HCT116 (cell line): Measurements from ENCODE around the gene LRFN4. TPM values are rescaled to one million over a fixed set of nuclear protein-coding genes. Genes with fewer than 3 reads are reported as not detected.

ENCODE experiments used
- ATAC-seq: fragments of 200-7000 bp; cut with Tn5 transposase; 2 replicates; pipeline ENCODE4 v1.9.1; 2020; ENCODE audit warnings: mild to moderate bottlenecking, moderate library complexity
- BruUV-seq: library from RNA; stranded (reverse); fragments of 400-500 nt; replicated peaks from 2 replicates; lab custom pipeline; 2021; lab: Mats Ljungman, UMichigan
- CTCF ChIA-PET: fragments of 300-600 bp; sonication (Branson Sonifier 250); formaldehyde crosslinking; loops from one replicate; lab custom pipeline; 2021; ENCODE audit warnings: antibody characterized with exemption; lab: Charles Lee
- POLR2A ChIA-PET: fragments of 300-600, 350-600 bp; sonication (Branson Sonifier 250); formaldehyde crosslinking; loops from one replicate; lab custom pipeline; 2021; ENCODE audit warnings: antibody characterized with exemption; lab: Charles Lee
- RAD21 ChIA-PET, 2 experiments: fragments of 300-600 bp; sonication (Branson Sonifier 250); formaldehyde crosslinking; loops; one replicate each; lab custom pipeline; 2023; ENCODE audit warnings: low total read pairs in 2 of 2; ENCODE audit not compliant: uncharacterized antibody in 2 of 2, unreplicated experiment in 2 of 2, low non-redundant PET in 1 of 2; lab: Charles Lee
- DNase-seq: peaks from one replicate; pipeline ENCODE4 v3.0.0-alpha.2; 2010; ENCODE audit warnings: low read depth, low spot score
- H2AFZ ChIP-seq: fragments of 200-600 bp; shearing (Covaris generic), sonication (generic); 2 replicates; pipeline ENCODE4 v1.6.1; 2017; ENCODE audit warnings: low read depth, mixed run types, mixed read lengths, antibody characterized with exemption, low read length; ENCODE audit not compliant: poor library complexity, severe bottlenecking
- H3K27ac ChIP-seq: 2 replicates; pipeline ENCODE4 v1.5.1; 2012; ENCODE audit warnings: low read depth, low read length
- H3K27me3 ChIP-seq: fragments of 200-600 bp; sonication (generic); 2 replicates; pipeline ENCODE4 v1.6.1; 2016; ENCODE audit warnings: mixed run types, low read length, mixed read lengths; ENCODE audit not compliant: insufficient read depth
- H3K36me3 ChIP-seq, 2 experiments: fragments of 200-500 bp in 1 of 2; fragments of 200-600 bp in 1 of 2; sonication (Bioruptor generic) in 1 of 2; sonication (generic) in 1 of 2; 2 replicates each; pipeline versions ENCODE4 v1.5.1 to v1.6.1; 2014 to 2016; ENCODE audit warnings: low read length in 2 of 2, inconsistent platforms in 1 of 2, mixed read lengths in 1 of 2, mixed run types in 1 of 2; ENCODE audit not compliant: insufficient read depth in 2 of 2, control insufficient read depth in 1 of 2
- H3K4me1 ChIP-seq, 2 experiments: fragments of 200-600 bp in 1 of 2; sonication (generic) in 1 of 2; 2 replicates each; pipeline versions ENCODE4 v1.5.1 to v1.6.1; 2012 to 2017; ENCODE audit warnings: low read length in 2 of 2, inconsistent platforms in 1 of 2, mild to moderate bottlenecking in 1 of 2, mixed read lengths in 1 of 2, mixed run types in 1 of 2, moderate library complexity in 1 of 2; ENCODE audit not compliant: insufficient read depth in 2 of 2, control insufficient read depth in 1 of 2
- H3K4me2 ChIP-seq: fragments of 200-600 bp; sonication (generic); 2 replicates; pipeline ENCODE4 v1.6.1; 2017; ENCODE audit warnings: mixed run types, low read length, mixed read lengths
- H3K4me3 ChIP-seq, 2 experiments: fragments of 200-600 bp in 1 of 2; sonication (generic) in 1 of 2; replicated peaks in 1 of 2; 2 replicates each; pipeline ENCODE4 v1.5.1; 2011 to 2016; ENCODE audit warnings: low read length in 2 of 2, control low read depth in 1 of 2, low read depth in 1 of 2, mild to moderate bottlenecking in 1 of 2, mixed read lengths in 1 of 2, mixed run types in 1 of 2
- H3K79me2 ChIP-seq: fragments of 200-600 bp; sonication (generic); 2 replicates; pipeline ENCODE4 v1.6.1; 2017; ENCODE audit warnings: mild to moderate bottlenecking, mixed run types, low read length, moderate library complexity, mixed read lengths; ENCODE audit not compliant: insufficient read depth
- H3K9ac ChIP-seq: fragments of 200-600 bp; sonication (generic); 2 replicates; pipeline ENCODE4 v1.6.1; 2016; ENCODE audit warnings: low read length, mixed read lengths
- H3K9me2 ChIP-seq: fragments of 200-600 bp; sonication (generic), shearing (Covaris generic); 2 replicates; pipeline ENCODE4 v1.6.1; 2017; ENCODE audit warnings: mixed run types, mild to moderate bottlenecking, moderate library complexity; ENCODE audit not compliant: insufficient read depth
- H3K9me3 ChIP-seq, 2 experiments: fragments of 200-500 bp in 1 of 2; fragments of 200-600 bp in 1 of 2; sonication (Bioruptor generic) in 1 of 2; sonication (generic) in 1 of 2; 2 replicates each; pipeline ENCODE4 v1.6.1; 2014 to 2017; ENCODE audit warnings: low read length in 2 of 2, mixed read lengths in 2 of 2, inconsistent platforms in 1 of 2, low read depth in 1 of 2, mild to moderate bottlenecking in 1 of 2, mixed run types in 1 of 2, moderate library complexity in 1 of 2; ENCODE audit not compliant: control insufficient read depth in 1 of 2, insufficient read depth in 1 of 2
- H4K20me1 ChIP-seq: fragments of 200-600 bp; sonication (generic), shearing (Covaris generic); 2 replicates; pipeline ENCODE4 v1.6.1; 2017; ENCODE audit warnings: mixed run types, mild to moderate bottlenecking, moderate library complexity; ENCODE audit not compliant: insufficient read depth
- CBX3 ChIP-seq: IDR thresholded peaks from 2 replicates; pipeline ENCODE4 v1.6.1; 2012; ENCODE audit warnings: low read depth
- CTCF ChIP-seq, 3 experiments: fragments of 200-600 bp in 1 of 3; sonication (generic) in 1 of 3; IDR thresholded peaks in 2 of 3; conservative IDR thresholded peaks in 1 of 3; 2 replicates each; pipeline ENCODE4 v1.5.1; 2012 to 2017; ENCODE audit warnings: low read depth in 2 of 3, low read length in 2 of 3, antibody characterized with exemption in 1 of 3, borderline replicate concordance in 1 of 3, control low read depth in 1 of 3, mild to moderate bottlenecking in 1 of 3, mixed read lengths in 1 of 3, mixed run types in 1 of 3, moderate library complexity in 1 of 3; ENCODE audit not compliant: insufficient read depth in 1 of 3
- EZH2 ChIP-seq: fragments of 200-600 bp; sonication (generic); IDR thresholded peaks from 2 replicates; pipeline ENCODE4 v1.6.1; 2017; ENCODE audit warnings: antibody characterized with exemption, mixed run types
- JUND ChIP-seq: IDR thresholded peaks from 2 replicates; pipeline ENCODE4 v1.6.1; 2012
- MAX ChIP-seq: IDR thresholded peaks from 2 replicates; pipeline ENCODE4 v1.6.1; 2012
- POLR2A ChIP-seq: IDR thresholded peaks from 2 replicates; pipeline ENCODE4 v1.7.0; 2011; ENCODE audit warnings: borderline replicate concordance; ENCODE audit not compliant: insufficient read depth, insufficient read length; ENCODE audit errors: extremely low read depth
- RAD21 ChIP-seq: IDR thresholded peaks from 2 replicates; pipeline ENCODE4 v1.6.1; 2012; ENCODE audit warnings: low read depth, mild to moderate bottlenecking
- REST ChIP-seq: IDR thresholded peaks from 2 replicates; pipeline ENCODE4 v1.6.1; 2012; ENCODE audit warnings: low read depth
- SRF ChIP-seq: IDR thresholded peaks from 2 replicates; pipeline ENCODE4 v1.6.1; 2012; ENCODE audit warnings: low read depth
- TCF7L2 ChIP-seq: IDR thresholded peaks from 2 replicates; pipeline ENCODE4 v1.7.0; 2011; ENCODE audit warnings: borderline replicate concordance, inconsistent platforms; ENCODE audit not compliant: insufficient read depth, insufficient read length; ENCODE audit errors: extremely low read depth
- ZNF274 ChIP-seq: fragments of 200-500 bp; sonication (Bioruptor generic); IDR thresholded peaks from 2 replicates; pipeline ENCODE4 v1.6.1; 2014; ENCODE audit warnings: mild to moderate bottlenecking, low read depth, low read length, inconsistent platforms
- intact Hi-C: fragments of 100-400 bp; cut with micrococcal nuclease; formaldehyde crosslinking; loops from 2 replicates; pipeline ENCODE4 v1.10.0; 2022
- total RNA-seq: library from RNA; stranded (reverse); gene quantifications from one replicate; pipeline ENCODE4 v1.2.1, GENCODE V29; 2021; ENCODE audit not compliant: unreplicated experiment

Gene LRFN4
- total RNA-seq, 1 experiment from 2014 or later, result 55.4 TPM

- no peak for TF ChIP-seq TCF7L2
- TF ChIP-seq, all 23 proteins: peak for 7
These were observed 47.2 kb downstream of the LRFN4 start (continued) for GRCh38 chr11:66904055-66904454.

- peak overlapping the region; percentile 80 for H3K4me2 ChIP-seq
- H4K20me1 ChIP-seq, result no peaks in the 10 kb centered on the region
- no TSS peak for BruUV-seq
- TF ChIP-seq CBX3 (peak; percentile 23; the same call in 1 of the 2 replicates), JUND (no peak)
- no peaks in the 10 kb centered on the region for H3K9me3 ChIP-seq
- peak overlapping the region; percentile 48; the same call in 1 of the 2 replicates for H3K9ac ChIP-seq
- ChIA-PET RAD21 (no interaction called here), POLR2A (interaction anchor here (1.2 kb wide), 1 partner anchor 19 kb away, joined by 3 read pairs; no protein-coding TSS in a partner anchor), CTCF (no interaction called here)
- no peaks in the 10 kb centered on the region for H3K9me2 ChIP-seq
- H3K27me3 ChIP-seq, result no peaks in the 10 kb centered on the region
- H3K79me2 ChIP-seq, result no peaks in the 10 kb centered on the region
- H2AFZ ChIP-seq, result no peak overlapping the region
- no peaks in the 10 kb centered on the region for H3K36me3 ChIP-seq
- DNase-seq (no peak), ATAC-seq (0 out of 2 replicates have a peak, but pooled peaks have one; percentile 13)
- intact Hi-C loops, result no loop called here
- H3K27ac ChIP-seq, result peak overlapping the region; percentile 53
- H3K4me1 ChIP-seq, result peaks cover 38 to 63% of the 10 kb centered on the region in 2 experiments
- H3K4me3 ChIP-seq, result peak overlapping the region in 1 of 2 experiments; percentile 42; a peak in 2 of 4 replicates
These were observed 47.7 kb downstream of the LRFN4 start for GRCh38 chr11:66904561-66904960.

- H3K4me1 ChIP-seq, result peaks cover 38 to 63% of the 10 kb centered on the region in 2 experiments
- peak overlapping the region; percentile 53 for H3K27ac ChIP-seq
- H3K4me2 ChIP-seq, result peak overlapping the region; percentile 80
- peak overlapping the region; percentile 48 for H3K9ac ChIP-seq
- H3K9me3 ChIP-seq, result no peaks in the 10 kb centered on the region
- no peak overlapping the region for H2AFZ ChIP-seq
- no peaks in the 10 kb centered on the region for H4K20me1 ChIP-seq
- intact Hi-C loops, result no loop called here
- ChIA-PET POLR2A (interaction anchor here (1.2 to 1.3 kb wide), 2 partner anchors 20 to 22 kb away, joined by 3 read pairs; no protein-coding TSS in a partner anchor), RAD21 (interaction anchor here in 1 of 2 experiments (0.7 kb wide), 1 partner anchor 116 kb away, joined by 3 read pairs; no protein-coding TSS in a partner anchor), CTCF (no interaction called here)
- H3K27me3 ChIP-seq, result no peaks in the 10 kb centered on the region
- no peaks in the 10 kb centered on the region for H3K79me2 ChIP-seq
- ATAC-seq (peak; percentile 8; the same call in 1 of the 2 replicates), DNase-seq (no peak)
- H3K36me3 ChIP-seq, result no peaks in the 10 kb centered on the region
- BruUV-seq, result no TSS peak
- peak overlapping the region in 1 of 2 experiments; percentile 42; a peak in 2 of 4 replicates for H3K4me3 ChIP-seq
- no peaks in the 10 kb centered on the region for H3K9me2 ChIP-seq
- no peak for TF ChIP-seq ZNF274
- no peak for TF ChIP-seq EZH2
- TF ChIP-seq REST, result no peak
- TF ChIP-seq CBX3, result no peak
- TF ChIP-seq POLR2A, result no peak
- no peak for TF ChIP-seq CTCF (IDR thresholded peaks at IDR 0.05 in 2 of 3, conservative IDR thresholded peaks at IDR 0.05 in 1 of 3; ENCODE audit: borderline replicate concordance in 1 of 3, insufficient read depth in 1 of 3, low read depth in 2 of 3, low read length in 2 of 3)
- no peak for TF ChIP-seq RAD21
- TF ChIP-seq SRF, result no peak
- TF ChIP-seq MAX, result no peak
- TF ChIP-seq JUND, result no peak
These were observed 48.2 kb downstream of the LRFN4 start for GRCh38 chr11:66904981-66905521.
